Endothelial cell of umbilical vein (primary cell): ENCODE measurements around the gene SLC12A2. TPM values are rescaled to one million over a fixed set of nuclear protein-coding genes. Genes with fewer than 3 reads are reported as not detected.

Source experiments
- BruUV-seq: library from RNA; stranded (reverse); fragments of 400-500 nt; replicated peaks from 2 replicates; lab custom pipeline; 2021; lab: Mats Ljungman, UMichigan
- CTCF ChIA-PET: fragments of 300-600, 350-600 bp; sonication (Branson Sonifier 250); formaldehyde crosslinking; loops from one replicate; lab custom pipeline; 2021; ENCODE audit warnings: antibody characterized with exemption, inconsistent platforms; lab: Charles Lee
- POLR2A ChIA-PET: fragments of 300-600, 350-600 bp; sonication (Branson Sonifier 250); formaldehyde crosslinking; loops from one replicate; lab custom pipeline; 2021; ENCODE audit warnings: antibody characterized with exemption, inconsistent platforms; lab: Charles Lee
- DNase-seq: peaks from one replicate; pipeline ENCODE4 v3.0.0-alpha.2; 2011; ENCODE audit warnings: low read depth, low spot score
- FAIRE-seq: peaks from 2 replicates; lab custom pipeline; 2011; peaks lifted over from hg19 to GRCh38; lab: Jason Lieb, UNC
- H2AFZ ChIP-seq: 2 replicates; pipeline ENCODE4 v1.6.0; 2012; ENCODE audit warnings: low read depth, low read length, control low read depth, inconsistent platforms
- H3K27ac ChIP-seq: 2 replicates; pipeline ENCODE4 v1.5.1; 2011; ENCODE audit warnings: low read depth, mild to moderate bottlenecking, control low read depth, low read length, moderate library complexity; ENCODE audit not compliant: insufficient read depth
- H3K27me3 ChIP-seq, 2 experiments: 2 replicates each; pipeline versions ENCODE4 v1.6.0 to v1.6.1; 2011; ENCODE audit warnings: low read length in 2 of 2, mixed read lengths in 1 of 2; ENCODE audit not compliant: control insufficient read depth in 2 of 2, insufficient read depth in 2 of 2
- H3K36me3 ChIP-seq, 2 experiments: 2 replicates in 1 of 2; 3 replicates in 1 of 2; pipeline ENCODE4 v1.5.1; 2011; ENCODE audit warnings: low read length in 2 of 2, mild to moderate bottlenecking in 1 of 2, moderate library complexity in 1 of 2; ENCODE audit not compliant: control insufficient read depth in 2 of 2, insufficient read depth in 2 of 2; ENCODE audit errors: extremely low read depth in 1 of 2
- H3K4me1 ChIP-seq: 3 replicates; pipeline ENCODE4 v1.5.1; 2011; ENCODE audit warnings: mild to moderate bottlenecking, low read length; ENCODE audit not compliant: control insufficient read depth, insufficient read depth; ENCODE audit errors: extremely low read depth
- H3K4me2 ChIP-seq: 2 replicates; pipeline ENCODE4 v1.6.1; 2011; ENCODE audit warnings: low read length, control low read depth, mixed read lengths; ENCODE audit not compliant: insufficient read depth
- H3K4me3 ChIP-seq, 3 experiments: fragments of 200-600 bp in 1 of 3; sonication (generic), shearing (Covaris generic) in 1 of 3; replicated peaks in 1 of 3; 2 replicates each; pipeline ENCODE4 v1.5.1; 2011 to 2016; ENCODE audit warnings: control low read depth in 3 of 3, low read length in 3 of 3, mild to moderate bottlenecking in 2 of 3, inconsistent platforms in 1 of 3, low read depth in 1 of 3, moderate library complexity in 1 of 3; ENCODE audit not compliant: insufficient read depth in 1 of 3
- H3K79me2 ChIP-seq: 2 replicates; pipeline ENCODE4 v1.6.0; 2012; ENCODE audit warnings: low read length, inconsistent platforms; ENCODE audit not compliant: control insufficient read depth, insufficient read depth
- H3K9ac ChIP-seq: replicated peaks from 2 replicates; pipeline ENCODE3; 2011; ENCODE audit warnings: low read length, control low read depth; ENCODE audit not compliant: insufficient read depth; ENCODE audit errors: extremely low read depth
- H3K9me1 ChIP-seq: replicated peaks from 3 replicates; pipeline ENCODE4 v1.6.0; 2011; ENCODE audit warnings: mild to moderate bottlenecking, low read length; ENCODE audit not compliant: control insufficient read depth, insufficient read depth; ENCODE audit errors: extremely low read depth
- H3K9me3 ChIP-seq: replicated peaks from 2 replicates; pipeline ENCODE4 v1.5.1; 2012; ENCODE audit warnings: low read length, inconsistent platforms; ENCODE audit not compliant: control insufficient read depth, insufficient read depth
- H4K20me1 ChIP-seq: replicated peaks from 2 replicates; pipeline ENCODE3; 2011; ENCODE audit warnings: mild to moderate bottlenecking, low read length; ENCODE audit not compliant: control insufficient read depth, insufficient read depth; ENCODE audit errors: extremely low read depth
- CTCF ChIP-seq, 2 donors: IDR thresholded peaks; 1 replicate in 1 of 2; 2 replicates in 1 of 2; pipeline ENCODE4 v1.5.1; 2011; ENCODE audit warnings: low read length in 2 of 2, mild to moderate bottlenecking in 2 of 2, moderate library complexity in 2 of 2, control low read depth in 1 of 2, inconsistent platforms in 1 of 2, low read depth in 1 of 2; ENCODE audit not compliant: insufficient read depth in 1 of 2; ENCODE audit errors: extremely low read depth in 1 of 2
- EZH2 ChIP-seq: IDR thresholded peaks from 2 replicates; pipeline ENCODE4 v1.6.1; 2012; ENCODE audit warnings: borderline replicate concordance, low read depth, mild to moderate bottlenecking, moderate library complexity, low read length, inconsistent platforms; ENCODE audit not compliant: severe bottlenecking
- FOS ChIP-seq: IDR thresholded peaks from 2 replicates; pipeline ENCODE4 v1.6.1; 2011; ENCODE audit warnings: mild to moderate bottlenecking, low read length, moderate library complexity, borderline replicate concordance; ENCODE audit not compliant: insufficient read depth
- GATA2 ChIP-seq: IDR thresholded peaks from 2 replicates; pipeline ENCODE4 v1.7.0; 2011; ENCODE audit warnings: low read depth, mild to moderate bottlenecking, moderate library complexity, mixed read lengths, low read length; ENCODE audit not compliant: insufficient read length, insufficient read depth
- JUN ChIP-seq: IDR thresholded peaks from 2 replicates; pipeline ENCODE4 v1.6.1; 2011; ENCODE audit warnings: borderline replicate concordance, low read depth; ENCODE audit not compliant: insufficient read length, insufficient read depth
- MYC ChIP-seq: IDR thresholded peaks from one replicate; pipeline ENCODE4 v1.6.1; 2011; ENCODE audit warnings: mild to moderate bottlenecking, low read depth, low read length
- POLR2A ChIP-seq: IDR thresholded peaks from 2 replicates; pipeline ENCODE4 v1.6.1; 2012; ENCODE audit warnings: low read depth, mild to moderate bottlenecking, control low read depth, low read length
- POLR2AphosphoS5 ChIP-seq: IDR thresholded peaks from 2 replicates; pipeline ENCODE4 v1.6.1; 2012; ENCODE audit warnings: low read depth, mild to moderate bottlenecking, control low read depth, low read length, moderate library complexity; ENCODE audit not compliant: insufficient read depth
- dilution Hi-C: fragments of 300-500 bp; cut with MboI; formaldehyde crosslinking; loops from one replicate; pipeline ENCODE4 v1.15.0; 2019; ENCODE audit warnings: low sequenced_read_pairs; ENCODE audit not compliant: extremely low pct_ligation_motif_present
- intact Hi-C: fragments of 100-400 bp; cut with micrococcal nuclease; formaldehyde crosslinking; loops from one replicate; pipeline ENCODE4 v1.10.0; 2022
- polyA plus RNA-seq, 4 experiments: library from polyadenylated mRNA; depleted of rRNA in 3 of 4; stranded (reverse) in 3 of 4; unstranded in 1 of 4; fragments of >200 nt; gene quantifications; 2 replicates each; pipeline versions ENCODE4 v1.2.1 to v1.2.3, GENCODE V29; 2011 to 2012; ENCODE audit warnings: missing spikeins in 1 of 4
- total RNA-seq: library from RNA; stranded (reverse); gene quantifications from 2 replicates; pipeline ENCODE4 v1.2.3, GENCODE V29; 2021
- TF ChIP-seq, protein P1 (sequence below): IDR thresholded peaks from 2 replicates; pipeline ENCODE4 v1.6.1; 2011; ENCODE audit not compliant: insufficient read depth, insufficient read length

Gene SLC12A2
- total and polyA plus RNA-seq, 2 donors (not counting 3 experiments of a cell fraction or from before 2014, with no cell fraction given) = 11.0 to 59.5 TPM

DNA sequence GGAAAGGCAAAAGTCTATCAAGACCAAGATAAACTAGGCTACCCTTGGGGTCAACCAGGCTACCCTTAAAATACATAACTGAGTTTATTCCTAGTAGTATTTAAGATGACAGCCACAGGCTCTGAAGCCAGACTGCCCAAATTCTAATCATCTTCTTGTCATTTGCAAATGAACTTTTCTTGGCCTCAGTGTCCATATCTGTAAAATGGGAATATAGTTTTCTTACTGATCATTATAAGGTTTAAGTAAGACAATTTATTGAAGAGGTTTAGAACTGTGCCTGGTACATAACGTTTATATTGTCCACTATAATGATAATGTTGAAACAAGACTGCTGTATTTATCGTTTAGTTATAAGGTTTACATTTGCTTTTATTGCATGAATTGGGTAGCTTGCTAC is 112.5 kb downstream of the SLC12A2 start:
- no peak for DNase-seq
- FAIRE-seq = no peak
- H3K4me2 ChIP-seq = no peak overlapping the region
- no peaks in the 10 kb centered on the region for H3K27me3 ChIP-seq
- H3K4me3 ChIP-seq = no peak overlapping the region
- ChIA-PET CTCF (no interaction called here), POLR2A (no interaction called here)
- intact Hi-C loops = no loop called here
- no peak overlapping the region for H2AFZ ChIP-seq
- no peaks in the 10 kb centered on the region for H3K79me2 ChIP-seq
- no peaks in the 10 kb centered on the region for H3K9me3 ChIP-seq
- H3K9me1 ChIP-seq = no peaks in the 10 kb centered on the region
- no peak overlapping the region for H3K9ac ChIP-seq
- no peak overlapping the region for H3K27ac ChIP-seq
- no TSS peak for BruUV-seq
- H3K4me1 ChIP-seq = peaks cover 10% of the 10 kb centered on the region
- dilution Hi-C loops = no loop called here
- no peaks in the 10 kb centered on the region for H4K20me1 ChIP-seq
- no peaks in the 10 kb centered on the region for H3K36me3 ChIP-seq
- TF ChIP-seq JUN (no peak), GATA2 (no peak), FOS (no peak), POLR2AphosphoS5 (no peak), MYC (no peak)

- DNase-seq = no peak
- POLR2A ChIA-PET = no interaction called here
- Histone ChIP-seq H3K27ac (no peak overlapping the region), H3K4me2 (no peak overlapping the region), H3K27me3 (no peaks in the 10 kb centered on the region), H3K36me3 (no peaks in the 10 kb centered on the region), H2AFZ (no peak overlapping the region), H3K4me3 (no peak overlapping the region), H4K20me1 (no peaks in the 10 kb centered on the region), H3K79me2 (no peaks in the 10 kb centered on the region), H3K9ac (no peak overlapping the region), H3K9me3 (no peaks in the 10 kb centered on the region), H3K4me1 (peaks cover 10% of the 10 kb centered on the region), H3K9me1 (no peaks in the 10 kb centered on the region)
- no TSS peak for BruUV-seq
- dilution Hi-C loops (no loop called here), intact Hi-C loops (no loop called here)
- no peak for FAIRE-seq
- no peak for TF ChIP-seq POLR2AphosphoS5
- no peak for TF ChIP-seq EZH2
- TF ChIP-seq JUN = no peak
- no peak for TF ChIP-seq CTCF (IDR thresholded peaks at IDR 0.05; ENCODE audit: extremely low read depth in 1 of 2, insufficient read depth in 1 of 2, low read depth in 1 of 2, low read length in 2 of 2)
- TF ChIP-seq POLR2A = no peak
- no peak for TF ChIP-seq FOS
- no peak for TF ChIP-seq MYC
- TF ChIP-seq, protein P1, sequence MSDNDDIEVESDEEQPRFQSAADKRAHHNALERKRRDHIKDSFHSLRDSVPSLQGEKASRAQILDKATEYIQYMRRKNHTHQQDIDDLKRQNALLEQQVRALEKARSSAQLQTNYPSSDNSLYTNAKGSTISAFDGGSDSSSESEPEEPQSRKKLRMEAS = no peak
- no peak for TF ChIP-seq GATA2
- CTCF ChIA-PET = interaction anchor here (0.7 kb wide), 1 partner anchor 439 kb away, joined by 3 read pairs; no protein-coding TSS in a partner anchor
These were observed 113.2 kb downstream of the SLC12A2 start for GRCh38 chr5:128196791-128197190.
